HepG2 (cell line): ENCODE results near the gene APOC3. TPM values are rescaled to one million over a fixed set of nuclear protein-coding genes. Genes with fewer than 3 reads are reported as not detected.

Experiments
- AHDC1 ChIP-seq: sonication (generic); formaldehyde crosslinking; IDR thresholded peaks from 2 replicates; pipeline ENCODE4 v1.5.1; 2020; ENCODE audit warnings: mild to moderate bottlenecking, missing genetic modification reagents, borderline replicate concordance
- ATF3 ChIP-seq: sonication (generic); formaldehyde crosslinking; IDR thresholded peaks from 2 replicates; pipeline ENCODE4 v1.4.0; 2020; ENCODE audit warnings: missing genetic modification reagents
- CHD4 ChIP-seq: fragments of 200-600 bp; sonication (generic); IDR thresholded peaks from 2 replicates; pipeline ENCODE4 v1.7.0; 2017; ENCODE audit warnings: mild to moderate bottlenecking, low read length, borderline replicate concordance
- CREM ChIP-seq, 2 experiments: sonication (generic) in 1 of 2; formaldehyde crosslinking in 1 of 2; IDR thresholded peaks; 2 replicates each; pipeline versions ENCODE4 v1.4.0 to v1.6.1; 2016 to 2020; ENCODE audit warnings: antibody characterized with exemption in 1 of 2, mild to moderate bottlenecking in 1 of 2, missing genetic modification reagents in 1 of 2
- FOXA1 ChIP-seq, 2 experiments: fragments of 450-650 bp in 1 of 2; sonication (generic) in 1 of 2; formaldehyde crosslinking in 1 of 2; IDR thresholded peaks; 2 replicates each; pipeline versions ENCODE4 v1.4.0 to v1.6.1; 2016 to 2020; ENCODE audit warnings: missing genetic modification reagents in 1 of 2
- FOXA3 ChIP-seq: IDR thresholded peaks from 2 replicates; pipeline ENCODE4 v1.6.1; 2016; ENCODE audit warnings: missing genetic modification reagents, missing compliant biosample characterization
- GFI1 ChIP-seq: sonication (generic); formaldehyde crosslinking; IDR thresholded peaks from 2 replicates; pipeline ENCODE4 v1.5.0; 2020; ENCODE audit warnings: missing genetic modification reagents, mild to moderate bottlenecking, borderline replicate concordance
- JARID2 ChIP-seq: sonication (generic); formaldehyde crosslinking; IDR thresholded peaks from 2 replicates; pipeline ENCODE4 v1.8.1; 2023; ENCODE audit warnings: missing genetic modification reagents, inconsistent platforms; ENCODE audit not compliant: insufficient replicate concordance
- MAZ ChIP-seq, 2 experiments: sonication (generic) in 1 of 2; formaldehyde crosslinking in 1 of 2; IDR thresholded peaks; 2 replicates each; pipeline versions ENCODE4 v1.5.0 to v1.6.1; 2012 to 2020; ENCODE audit warnings: low read depth in 2 of 2, mild to moderate bottlenecking in 2 of 2, borderline replicate concordance in 1 of 2, improper control_type of control experiment in 1 of 2, low read length in 1 of 2, missing genetic modification reagents in 1 of 2, moderate library complexity in 1 of 2
- NFIC ChIP-seq: IDR thresholded peaks from 2 replicates; pipeline ENCODE4 v1.6.1; 2012; ENCODE audit warnings: mild to moderate bottlenecking, low read length, inconsistent platforms
- POGK ChIP-seq: sonication (generic); formaldehyde crosslinking; conservative IDR thresholded peaks from 2 replicates; pipeline ENCODE4 v1.8.0; 2022; ENCODE audit warnings: mild to moderate bottlenecking, moderate library complexity, missing genetic modification reagents
- SMAD9 ChIP-seq: sonication (generic); formaldehyde crosslinking; IDR thresholded peaks from 2 replicates; pipeline ENCODE4 v1.5.1; 2020; ENCODE audit warnings: mild to moderate bottlenecking, missing genetic modification reagents
- SRSF9 ChIP-seq: fragments of 200-400 bp; formaldehyde crosslinking; IDR thresholded peaks from 2 replicates; pipeline ENCODE4 v1.6.1; 2018; ENCODE audit warnings: borderline replicate concordance, mild to moderate bottlenecking, low read depth, low read length; ENCODE audit not compliant: insufficient read depth, poor library complexity, severe bottlenecking
- TMF1 ChIP-seq: sonication (generic); formaldehyde crosslinking; IDR thresholded peaks from 2 replicates; pipeline ENCODE4 v1.8.1; 2022; ENCODE audit warnings: low read depth, missing genetic modification reagents
- ZGPAT ChIP-seq: IDR thresholded peaks from 2 replicates; pipeline ENCODE4 v1.6.1; 2016; ENCODE audit warnings: mild to moderate bottlenecking
- ZNF136 ChIP-seq: sonication (generic); formaldehyde crosslinking; IDR thresholded peaks from 2 replicates; pipeline ENCODE4 v1.8.1; 2022; ENCODE audit warnings: low read depth, mild to moderate bottlenecking, moderate library complexity, missing genetic modification reagents
- ZNF292 ChIP-seq: sonication (generic); formaldehyde crosslinking; IDR thresholded peaks from 2 replicates; pipeline ENCODE4 v1.8.1; 2022; ENCODE audit warnings: mild to moderate bottlenecking, low read depth, missing genetic modification reagents, borderline replicate concordance
- polyA plus RNA-seq, 8 experiments: library from polyadenylated mRNA; depleted of rRNA in 3 of 8; stranded (reverse) in 7 of 8; unstranded in 1 of 8; fragments of >200 nt; fragmentation: Illumina TruSeq in 4 of 8; extraction: Trizol in 4 of 8; gene quantifications; 2 replicates each; pipeline versions ENCODE4 v1.2.1 to v1.2.3, GENCODE V29; 2011 to 2016; ENCODE audit warnings: low read depth in 4 of 8, missing spikeins in 1 of 8, mixed read lengths in 1 of 8; ENCODE audit not compliant: insufficient read depth in 1 of 8
- total RNA-seq, 5 experiments: library from RNA; depleted of rRNA; stranded (reverse); fragments of >200 nt; fragmentation: Illumina TruSeq; extraction: Trizol; gene quantifications; 2 replicates each; pipeline ENCODE4 v1.2.3, GENCODE V29; 2016; ENCODE audit warnings: low read depth in 1 of 5

APOC3 gene
- total and polyA plus RNA-seq, 2 of the 13 experiments (the other 11 are each of a cell fraction or from before 2014, with no cell fraction given) = 314 to 687 TPM

- peak; percentile 41; the same call in 1 of the 2 replicates for TF ChIP-seq SMAD9 (CRISPR knock-in tag)
- peak; percentile 97 for TF ChIP-seq FOXA1 (IDR thresholded peaks at IDR 0.05)
- TF ChIP-seq FOXA1 (CRISPR knock-in tag; IDR thresholded peaks at IDR 0.05) = peak; percentile 99
- peak; percentile 96 for TF ChIP-seq ZGPAT (CRISPR knock-in tag)
- peak; percentile 33; the same call in 1 of the 2 replicates for TF ChIP-seq ATF3
- no peak for TF ChIP-seq SRSF9
- no peak for TF ChIP-seq JARID2 (CRISPR knock-in tag)
- peak; percentile 94 for TF ChIP-seq GFI1 (CRISPR knock-in tag)
- peak; percentile 89; the same call in 1 of the 2 replicates for TF ChIP-seq AHDC1 (CRISPR knock-in tag)
- TF ChIP-seq FOXA3 (CRISPR knock-in tag) = peak; percentile 99
- 0 out of 2 replicates have a peak, but pooled peaks have one; percentile 24 for TF ChIP-seq MAZ (IDR thresholded peaks at IDR 0.05; ENCODE audit: borderline replicate concordance, low read depth, low read length)
- TF ChIP-seq MAZ (CRISPR knock-in tag; IDR thresholded peaks at IDR 0.05; ENCODE audit: low read depth) = peak; percentile 28; the same call in 1 of the 2 replicates
- no peak for TF ChIP-seq TMF1 (CRISPR knock-in tag)
- peak; percentile 98 for TF ChIP-seq NFIC
- TF ChIP-seq CHD4 = 0 out of 2 replicates have a peak, but pooled peaks have one; percentile 36
- no peak for TF ChIP-seq ZNF136 (CRISPR knock-in tag)
- peak; percentile 94 for TF ChIP-seq CREM (IDR thresholded peaks at IDR 0.05)
- no peak for TF ChIP-seq CREM (CRISPR knock-in tag; IDR thresholded peaks at IDR 0.05)
- 0 out of 2 replicates have a peak, but pooled peaks have one; percentile 17 for TF ChIP-seq ZNF292 (CRISPR knock-in tag)
- TF ChIP-seq POGK (CRISPR knock-in tag) = peak; percentile 47; the same call in 1 of the 2 replicates
These were observed 21.2 kb upstream of the APOC3 start (continued) for GRCh38 chr11:116808262-116809175.
